HepG2 (cell line): ENCODE measurements around the gene LIMCH1.

Experiments
- CTCF ChIP-seq: sonication (generic); formaldehyde crosslinking; IDR thresholded peaks from 2 replicates; pipeline ENCODE4 v1.5.0; 2020; ENCODE audit warnings: mild to moderate bottlenecking, missing genetic modification reagents, moderate library complexity
- ELF4 ChIP-seq: sonication (generic); formaldehyde crosslinking; IDR thresholded peaks from 2 replicates; pipeline ENCODE4 v1.5.0; 2020; ENCODE audit warnings: missing genetic modification reagents, mild to moderate bottlenecking, moderate library complexity, borderline replicate concordance
- EZH2 ChIP-seq: conservative IDR thresholded peaks from 2 replicates; pipeline ENCODE4 v1.6.1; 2012; ENCODE audit warnings: mild to moderate bottlenecking, low read depth, low read length, moderate library complexity
- GABPA ChIP-seq, 2 experiments: IDR thresholded peaks; 2 replicates each; pipeline ENCODE4 v1.6.1; 2011 to 2016; ENCODE audit warnings: low read depth in 2 of 2, low read length in 1 of 2, missing biosample characterization in 1 of 2, missing genetic modification characterization in 1 of 2
- KLF6 ChIP-seq: IDR thresholded peaks from 2 replicates; pipeline ENCODE4 v1.8.0; 2016; ENCODE audit warnings: missing biosample characterization, missing genetic modification reagents
- SP1 ChIP-seq, 2 experiments: fragments of 450-650 bp in 1 of 2; sonication (generic) in 1 of 2; formaldehyde crosslinking in 1 of 2; IDR thresholded peaks; 2 replicates each; pipeline versions ENCODE4 v1.4.0 to v1.6.1; 2016 to 2020; ENCODE audit warnings: missing genetic modification reagents in 1 of 2
- ZBTB7A ChIP-seq: sonication (generic); formaldehyde crosslinking; IDR thresholded peaks from 2 replicates; pipeline ENCODE4 v1.8.0; 2022; ENCODE audit warnings: mild to moderate bottlenecking, missing genetic modification reagents
- ZNF446 ChIP-seq: sonication (generic); formaldehyde crosslinking; IDR thresholded peaks from 2 replicates; pipeline ENCODE4 v1.5.0; 2020; ENCODE audit warnings: mild to moderate bottlenecking, missing genetic modification reagents
- ZNF558 ChIP-seq: sonication (generic); formaldehyde crosslinking; IDR thresholded peaks from 2 replicates; pipeline ENCODE4 v1.9.0; 2022; ENCODE audit warnings: mild to moderate bottlenecking, missing genetic modification reagents, borderline replicate concordance

DNA sequence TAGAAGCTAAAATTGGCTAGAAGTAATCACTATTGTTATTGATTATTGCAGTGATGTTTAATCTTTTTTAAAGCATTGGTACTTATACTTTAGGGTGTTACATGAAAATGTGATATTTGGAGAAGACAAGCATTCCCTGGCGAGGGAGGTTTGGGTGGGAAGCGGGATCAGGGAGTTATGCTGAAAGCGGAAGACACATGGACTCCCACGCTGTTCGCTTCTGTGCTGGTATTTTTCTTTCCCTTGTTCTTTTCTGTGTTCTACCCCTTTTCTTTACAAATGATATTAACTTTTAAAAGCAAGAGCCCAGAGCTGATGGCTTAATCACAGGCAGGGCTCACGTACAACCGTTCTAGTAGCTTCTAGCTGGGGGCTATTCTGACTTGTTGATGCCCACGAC, 148.9 kb downstream of the LIMCH1 start:
- TF ChIP-seq ZBTB7A (CRISPR knock-in tag) (no peak), ZNF558 (no peak), ELF4 (CRISPR knock-in tag) (no peak), GABPA (IDR thresholded peaks at IDR 0.05; ENCODE audit: low read depth, low read length) (no peak), GABPA (CRISPR knock-in tag; IDR thresholded peaks at IDR 0.05; ENCODE audit: low read depth) (no peak), SP1 (IDR thresholded peaks at IDR 0.05) (no peak), SP1 (CRISPR knock-in tag; IDR thresholded peaks at IDR 0.05) (no peak), KLF6 (CRISPR knock-in tag) (no peak), EZH2 (no peak), ZNF446 (CRISPR knock-in tag) (no peak), CTCF (CRISPR knock-in tag) (no peak)
